ENCODE measurements around the gene MCF2. TPM values are rescaled to one million over a fixed set of nuclear protein-coding genes. Genes with fewer than 3 reads are reported as not detected.
"Not testable (repeated sequence)": the region's sequence is repeated elsewhere in the genome, so short reads cannot be mapped to it uniquely, and the experiment has no call there.

The MCF2 gene
- total RNA-seq, 1 donor, result under 0.01 TPM

DNA sequence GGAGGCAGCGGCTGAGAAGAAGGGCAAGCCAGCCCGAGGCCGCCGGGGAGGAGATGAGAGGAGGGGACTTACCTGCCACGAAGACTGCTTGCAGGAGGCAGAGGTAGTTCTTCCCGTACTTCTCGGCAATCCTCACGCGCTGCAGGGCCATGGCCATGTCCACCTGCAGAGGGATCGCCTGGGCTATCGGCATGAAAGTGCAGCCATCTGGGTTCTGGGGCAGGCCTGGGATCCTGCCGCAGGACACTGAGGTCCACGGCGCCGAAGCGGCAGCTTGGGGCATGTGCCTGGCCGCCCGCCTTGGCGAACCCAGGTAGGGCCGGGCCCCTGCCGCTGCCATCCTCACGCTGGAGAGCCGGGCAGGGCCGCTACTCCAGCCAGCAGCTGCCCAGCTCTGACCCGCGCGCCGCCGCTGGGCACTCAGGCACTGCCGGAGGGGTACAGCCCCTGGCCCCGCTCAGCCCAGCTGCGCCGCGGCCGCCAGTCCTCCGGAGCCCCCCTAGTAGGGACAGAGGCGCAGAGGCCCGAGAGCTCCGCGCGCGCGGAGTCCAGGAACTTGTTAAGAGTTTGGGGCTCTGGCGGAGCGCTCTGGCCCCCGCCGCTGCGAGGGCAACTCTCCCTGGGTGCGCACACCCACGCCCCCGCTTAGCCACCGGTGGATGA lies 16.0 kb downstream of the MCF2 start:
- DNase-seq (ENCODE audit: low read depth), result no peak
- peak overlapping the region; percentile 40 for H3K4me3 ChIP-seq (ENCODE audit: low read depth, low read length)
- TF ChIP-seq, protein P1, sequence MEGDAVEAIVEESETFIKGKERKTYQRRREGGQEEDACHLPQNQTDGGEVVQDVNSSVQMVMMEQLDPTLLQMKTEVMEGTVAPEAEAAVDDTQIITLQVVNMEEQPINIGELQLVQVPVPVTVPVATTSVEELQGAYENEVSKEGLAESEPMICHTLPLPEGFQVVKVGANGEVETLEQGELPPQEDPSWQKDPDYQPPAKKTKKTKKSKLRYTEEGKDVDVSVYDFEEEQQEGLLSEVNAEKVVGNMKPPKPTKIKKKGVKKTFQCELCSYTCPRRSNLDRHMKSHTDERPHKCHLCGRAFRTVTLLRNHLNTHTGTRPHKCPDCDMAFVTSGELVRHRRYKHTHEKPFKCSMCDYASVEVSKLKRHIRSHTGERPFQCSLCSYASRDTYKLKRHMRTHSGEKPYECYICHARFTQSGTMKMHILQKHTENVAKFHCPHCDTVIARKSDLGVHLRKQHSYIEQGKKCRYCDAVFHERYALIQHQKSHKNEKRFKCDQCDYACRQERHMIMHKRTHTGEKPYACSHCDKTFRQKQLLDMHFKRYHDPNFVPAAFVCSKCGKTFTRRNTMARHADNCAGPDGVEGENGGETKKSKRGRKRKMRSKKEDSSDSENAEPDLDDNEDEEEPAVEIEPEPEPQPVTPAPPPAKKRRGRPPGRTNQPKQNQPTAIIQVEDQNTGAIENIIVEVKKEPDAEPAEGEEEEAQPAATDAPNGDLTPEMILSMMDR (IDR thresholded peaks at IDR 0.05; ENCODE audit: insufficient read depth, low read depth, low read length), result no peak

DNA sequence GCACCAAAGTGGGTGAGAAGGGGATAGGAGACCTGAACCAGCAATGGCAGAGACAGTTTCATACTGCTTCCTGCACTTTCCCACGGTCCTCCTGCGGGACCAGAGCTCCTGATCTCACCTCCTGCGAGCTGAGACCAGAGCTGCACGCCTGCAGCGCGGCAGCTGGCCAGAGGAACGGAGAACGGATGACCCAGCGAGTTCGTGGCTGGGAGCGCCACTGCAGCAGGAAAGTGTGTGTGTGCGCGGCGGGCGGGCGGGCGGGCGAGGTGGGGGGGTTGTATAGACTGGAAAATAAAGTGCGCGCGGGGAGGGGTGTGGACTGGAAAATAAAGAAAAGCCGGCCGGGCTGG lies 16.5 kb downstream of the MCF2 start:
- TF ChIP-seq, protein P1 (IDR thresholded peaks at IDR 0.05; ENCODE audit: insufficient read depth, low read depth, low read length), result no peak
- no peak for DNase-seq (ENCODE audit: low read depth)
- H3K4me3 ChIP-seq (ENCODE audit: low read depth, low read length), result peak overlapping the region; percentile 21

DNA sequence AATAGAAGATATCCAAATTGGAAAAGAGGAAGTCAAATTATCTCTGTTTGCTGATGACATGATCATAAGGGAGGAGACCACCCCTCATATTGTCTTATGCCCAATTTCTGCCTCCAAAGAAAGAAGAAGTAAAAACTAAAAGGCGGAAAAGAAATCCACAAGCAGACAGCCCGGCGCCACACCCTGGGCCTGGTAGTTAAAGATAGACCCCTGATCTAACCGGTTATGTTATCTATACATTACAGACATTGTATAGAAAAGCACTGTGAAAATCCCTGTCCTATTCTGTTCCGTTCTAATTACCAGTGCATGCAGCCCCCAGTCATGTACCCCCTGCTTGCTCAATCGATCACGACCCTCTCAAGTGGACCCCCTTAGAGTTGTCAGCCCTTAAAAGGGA lies 22.8 kb downstream of the MCF2 start:
- not testable (repeated sequence) for H3K4me3 ChIP-seq (ENCODE audit: low read depth, low read length); DNase-seq (ENCODE audit: low read depth)

DNA sequence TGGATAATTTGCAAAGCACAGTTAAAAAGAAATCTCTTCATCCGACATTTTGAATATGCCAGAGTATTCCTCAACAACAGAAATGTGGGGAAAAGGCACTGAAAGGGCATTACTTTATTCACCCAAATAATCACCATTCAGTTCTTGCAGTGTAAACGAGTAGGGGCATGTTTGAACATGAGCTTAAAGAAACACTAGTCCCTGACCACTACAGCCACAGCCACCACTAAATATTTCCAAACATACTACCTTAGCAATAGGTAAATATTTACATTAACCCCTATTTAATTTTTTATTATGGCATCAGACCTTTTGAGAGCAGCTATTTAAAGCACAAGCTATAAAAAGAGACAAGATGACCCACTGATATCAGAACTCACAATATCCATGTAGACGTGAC lies 27.6 kb downstream of the MCF2 start:
- TF ChIP-seq, protein P1 (IDR thresholded peaks at IDR 0.05; ENCODE audit: insufficient read depth, low read depth, low read length), result no peak
- H3K4me3 ChIP-seq (ENCODE audit: low read depth, low read length), result no peak overlapping the region
- DNase-seq (ENCODE audit: low read depth), result no peak

DNA sequence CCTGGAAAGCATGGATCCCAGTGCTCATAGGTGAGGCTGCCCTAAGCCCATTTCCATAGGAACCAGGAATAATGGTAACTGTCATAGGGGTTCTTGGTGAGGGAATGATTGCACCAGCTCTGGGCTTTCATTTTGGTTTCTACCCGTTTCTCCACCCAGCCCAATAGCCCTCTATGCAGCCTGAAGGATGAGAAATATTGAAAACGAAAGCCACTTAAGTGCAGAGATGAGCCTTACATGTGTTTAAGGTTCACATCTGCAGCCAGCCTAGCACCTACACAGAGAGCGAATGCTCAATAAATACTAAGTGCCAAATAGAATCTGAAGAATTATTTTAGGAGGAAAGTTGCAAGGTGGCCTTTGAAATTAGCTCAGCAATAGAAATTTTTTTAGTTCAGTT lies 60.4 kb downstream of the MCF2 start:
- TF ChIP-seq, protein P1 (IDR thresholded peaks at IDR 0.05; ENCODE audit: insufficient read depth, low read depth, low read length), result no peak
- DNase-seq (ENCODE audit: low read depth), result no peak
- no peak overlapping the region for H3K4me3 ChIP-seq (ENCODE audit: low read depth, low read length)

DNA sequence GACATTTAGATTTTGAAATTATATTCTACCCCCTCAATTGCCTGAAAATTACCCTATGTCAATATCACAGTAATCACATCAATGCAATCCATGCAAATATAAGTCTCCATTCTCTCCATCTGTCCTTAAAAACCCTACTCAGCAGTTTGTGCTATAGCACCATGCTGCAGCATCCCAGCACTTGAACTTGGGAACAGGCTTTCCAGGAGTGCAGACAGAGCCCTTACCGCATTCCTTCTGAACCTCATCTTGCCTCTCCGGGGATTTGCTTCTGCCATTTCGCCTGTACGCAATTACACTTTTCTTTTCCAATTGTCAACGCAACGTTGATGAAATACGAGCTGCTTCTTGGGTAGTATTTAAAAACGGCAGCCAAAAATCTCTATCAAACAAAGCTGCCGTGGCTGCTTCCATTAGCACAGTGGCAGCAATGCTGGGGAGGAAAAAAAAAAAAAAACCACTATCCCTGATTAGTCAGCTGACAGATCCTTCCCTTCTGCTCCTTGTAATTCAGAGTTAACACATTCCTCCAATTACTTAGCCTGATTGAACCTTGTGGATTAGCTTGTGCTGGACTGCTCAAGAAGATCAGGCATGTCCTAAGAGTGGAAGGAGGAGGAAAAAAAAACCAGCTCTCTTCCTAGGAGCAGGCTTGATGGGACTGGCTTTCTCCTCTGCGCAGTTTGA lies 65.6 kb downstream of the MCF2 start:
- peak; percentile 0 for DNase-seq (ENCODE audit: low read depth)
- H3K4me3 ChIP-seq (ENCODE audit: low read depth, low read length), result no peak overlapping the region
- TF ChIP-seq, protein P1 (IDR thresholded peaks at IDR 0.05; ENCODE audit: insufficient read depth, low read depth, low read length), result no peak

DNA sequence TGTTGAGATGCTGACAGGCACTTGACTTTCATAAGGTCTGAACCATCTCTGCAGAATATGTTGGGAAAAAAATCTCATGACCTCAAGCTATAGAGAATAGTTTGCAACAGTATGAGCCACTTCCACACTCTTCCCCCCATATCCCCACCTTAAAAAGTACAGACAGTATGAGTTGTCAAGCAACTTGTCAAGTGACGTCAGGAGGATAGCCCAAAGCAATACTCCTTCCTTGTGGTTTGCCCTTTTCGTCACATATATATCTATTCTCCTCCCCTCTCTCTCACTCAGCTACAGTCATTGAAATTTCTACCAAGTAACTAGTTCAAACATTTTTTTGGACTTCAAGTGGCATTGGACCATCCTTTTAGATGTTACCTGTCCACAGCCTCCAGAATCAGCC lies 67.7 kb downstream of the MCF2 start:
- H3K4me3 ChIP-seq (ENCODE audit: low read depth, low read length), result no peak overlapping the region
- no peak for DNase-seq (ENCODE audit: low read depth)
- TF ChIP-seq, protein P1 (IDR thresholded peaks at IDR 0.05; ENCODE audit: insufficient read depth, low read depth, low read length), result no peak
